GM13976 (cell line): ENCODE measurements around the gene ANKRD44.

Experiments
- DNase-seq: peaks from one replicate; pipeline ENCODE4 v3.0.0; 2012; ENCODE audit warnings: low spot score
- in situ Hi-C: fragments of 300-500 bp; cut with MboI; formaldehyde crosslinking; loops from one replicate; pipeline ENCODE4 v1.12.0; 2022; ENCODE audit warnings: low sequenced_read_pairs, mixed read lengths, inconsistent platforms; ENCODE audit not compliant: unreplicated experiment
- TF ChIP-seq, protein P1 (sequence below): IDR thresholded peaks from 2 replicates; pipeline ENCODE4 v1.5.1; 2012; ENCODE audit warnings: borderline replicate concordance, mild to moderate bottlenecking; ENCODE audit not compliant: insufficient read depth; ENCODE audit errors: extremely low read depth, missing control alignments, control extremely low read depth

The ANKRD44 gene

DNA sequence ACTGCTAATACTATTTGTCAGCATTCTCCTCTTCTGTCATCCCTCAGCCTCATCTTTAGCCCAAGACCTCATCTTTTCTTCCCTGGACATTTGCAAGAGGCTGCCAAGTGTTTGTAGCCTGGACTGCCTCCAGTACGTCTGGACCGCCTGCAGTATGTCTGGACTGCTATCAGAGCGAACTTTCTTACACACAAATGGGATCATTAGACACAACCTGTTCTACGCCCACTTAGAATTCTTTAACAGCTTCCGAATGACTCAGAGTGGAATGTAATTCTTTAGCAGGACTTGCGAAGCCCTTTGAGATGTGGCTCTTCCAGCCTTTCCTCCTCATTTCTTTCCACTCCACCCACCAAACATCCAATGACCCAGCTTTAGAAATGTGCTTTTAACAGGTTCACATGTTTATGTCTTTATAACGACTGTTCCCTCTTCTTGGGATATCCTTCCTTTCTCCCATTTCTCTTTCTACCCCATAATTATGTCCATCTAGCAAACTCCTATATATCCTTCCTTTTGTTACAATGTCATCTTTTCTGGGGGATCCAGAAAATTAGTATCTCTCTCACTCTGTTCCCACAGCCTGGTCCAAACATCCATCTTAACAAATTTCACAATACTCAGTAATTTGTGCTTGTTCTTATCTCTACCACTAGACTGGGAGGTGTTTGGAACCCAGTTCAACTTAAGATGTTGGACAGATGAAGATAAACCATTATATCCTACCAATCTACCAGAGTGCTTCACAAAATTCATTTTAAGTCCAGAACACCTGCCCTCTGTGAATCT lies 212.8 kb downstream of the ANKRD44 start:
- in situ Hi-C loops = no loop called here
- no peak for DNase-seq
- TF ChIP-seq, protein P1, sequence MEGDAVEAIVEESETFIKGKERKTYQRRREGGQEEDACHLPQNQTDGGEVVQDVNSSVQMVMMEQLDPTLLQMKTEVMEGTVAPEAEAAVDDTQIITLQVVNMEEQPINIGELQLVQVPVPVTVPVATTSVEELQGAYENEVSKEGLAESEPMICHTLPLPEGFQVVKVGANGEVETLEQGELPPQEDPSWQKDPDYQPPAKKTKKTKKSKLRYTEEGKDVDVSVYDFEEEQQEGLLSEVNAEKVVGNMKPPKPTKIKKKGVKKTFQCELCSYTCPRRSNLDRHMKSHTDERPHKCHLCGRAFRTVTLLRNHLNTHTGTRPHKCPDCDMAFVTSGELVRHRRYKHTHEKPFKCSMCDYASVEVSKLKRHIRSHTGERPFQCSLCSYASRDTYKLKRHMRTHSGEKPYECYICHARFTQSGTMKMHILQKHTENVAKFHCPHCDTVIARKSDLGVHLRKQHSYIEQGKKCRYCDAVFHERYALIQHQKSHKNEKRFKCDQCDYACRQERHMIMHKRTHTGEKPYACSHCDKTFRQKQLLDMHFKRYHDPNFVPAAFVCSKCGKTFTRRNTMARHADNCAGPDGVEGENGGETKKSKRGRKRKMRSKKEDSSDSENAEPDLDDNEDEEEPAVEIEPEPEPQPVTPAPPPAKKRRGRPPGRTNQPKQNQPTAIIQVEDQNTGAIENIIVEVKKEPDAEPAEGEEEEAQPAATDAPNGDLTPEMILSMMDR = no peak

DNA sequence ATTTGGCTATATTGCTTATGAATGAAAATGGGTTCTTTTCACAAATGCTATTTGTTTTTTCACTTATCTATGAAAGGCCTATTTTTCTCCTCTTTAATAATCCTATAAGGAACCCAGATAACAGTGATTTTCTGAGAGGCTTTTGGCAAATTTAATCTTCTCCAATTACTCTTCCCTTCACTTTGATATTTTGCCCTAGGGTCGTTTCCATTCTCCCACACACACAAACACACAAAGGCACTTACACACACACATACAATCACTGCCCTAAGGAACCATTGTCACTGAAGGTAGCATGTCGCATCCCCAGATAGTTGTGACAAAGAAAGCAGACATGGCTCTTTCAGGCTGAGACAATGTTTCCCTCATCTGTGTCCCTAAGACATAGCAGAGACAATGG lies 213.9 kb downstream of the ANKRD44 start:
- in situ Hi-C loops = no loop called here
- DNase-seq = no peak
- TF ChIP-seq, protein P1 = no peak

DNA sequence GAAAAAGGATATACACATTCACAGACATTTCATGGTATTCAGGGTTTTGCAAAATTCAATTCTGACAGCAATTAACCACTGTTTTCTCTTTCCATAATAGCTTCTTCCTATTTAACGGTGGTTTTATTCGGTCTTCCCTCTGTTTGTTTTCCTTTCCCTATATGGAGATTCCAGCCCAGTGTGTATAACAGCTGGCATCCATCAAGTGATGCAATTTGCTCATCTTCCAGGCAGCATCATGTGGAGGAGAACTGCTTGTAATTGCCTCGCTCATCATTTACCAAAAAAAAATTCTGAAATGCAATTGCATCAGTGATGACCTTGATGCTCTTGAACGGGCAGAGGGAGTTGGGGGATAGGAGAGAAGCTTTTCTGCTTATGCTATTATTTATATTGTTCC lies 218.1 kb downstream of the ANKRD44 start:
- TF ChIP-seq, protein P1 = no peak
- no peak for DNase-seq
- in situ Hi-C loops = no loop called here

DNA sequence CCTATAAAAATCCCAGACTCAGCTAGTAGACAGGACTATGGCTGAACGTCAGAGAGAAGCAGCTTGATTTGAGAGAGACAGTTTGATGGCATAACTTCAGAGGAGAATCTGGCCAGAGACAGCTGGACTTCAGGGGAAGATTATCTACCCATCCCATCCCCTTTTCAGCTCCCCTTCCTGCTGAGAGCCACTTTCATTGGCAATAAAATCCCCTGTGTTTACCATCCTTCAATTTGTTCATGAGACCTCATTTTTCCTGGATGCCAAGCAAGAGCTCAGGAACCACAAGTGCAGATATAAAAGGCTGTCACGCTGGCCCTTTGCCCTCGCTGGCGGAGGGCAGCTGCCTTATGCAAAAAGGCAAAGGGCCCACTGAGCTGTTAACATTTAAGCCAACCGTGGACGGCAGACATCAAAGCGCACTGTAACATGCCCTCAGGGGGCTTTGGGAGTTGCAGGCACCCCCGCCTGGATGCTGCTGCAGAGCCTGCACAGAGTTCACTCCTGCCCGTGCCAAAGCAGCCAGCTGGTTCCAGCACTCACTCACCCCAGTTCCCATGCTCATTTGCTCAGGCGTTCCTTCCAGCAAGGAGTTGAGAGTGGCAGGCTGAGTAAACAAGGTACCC lies 219.7 kb downstream of the ANKRD44 start:
- in situ Hi-C loops = no loop called here
- TF ChIP-seq, protein P1 = no peak
- DNase-seq = no peak

DNA sequence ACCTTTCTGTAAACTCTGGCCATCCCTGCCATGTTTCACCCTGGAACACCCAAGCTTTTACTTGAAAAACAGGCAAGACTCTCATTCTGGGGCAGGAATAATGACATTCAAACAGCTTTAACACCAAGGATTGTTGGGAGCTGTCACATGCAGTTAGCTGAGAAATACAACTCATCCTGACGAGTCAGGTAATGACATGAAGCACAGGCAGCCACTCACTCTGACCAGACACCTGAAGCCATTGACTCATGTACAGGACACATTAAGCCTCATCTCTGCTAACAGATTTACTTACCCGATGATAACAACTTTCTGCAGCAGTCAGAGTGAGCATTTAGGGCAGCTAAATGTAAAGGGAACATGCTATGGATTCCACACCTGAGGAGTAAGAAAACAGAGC lies 220.9 kb downstream of the ANKRD44 start:
- in situ Hi-C loops = no loop called here
- no peak for DNase-seq
- TF ChIP-seq, protein P1 = no peak

DNA sequence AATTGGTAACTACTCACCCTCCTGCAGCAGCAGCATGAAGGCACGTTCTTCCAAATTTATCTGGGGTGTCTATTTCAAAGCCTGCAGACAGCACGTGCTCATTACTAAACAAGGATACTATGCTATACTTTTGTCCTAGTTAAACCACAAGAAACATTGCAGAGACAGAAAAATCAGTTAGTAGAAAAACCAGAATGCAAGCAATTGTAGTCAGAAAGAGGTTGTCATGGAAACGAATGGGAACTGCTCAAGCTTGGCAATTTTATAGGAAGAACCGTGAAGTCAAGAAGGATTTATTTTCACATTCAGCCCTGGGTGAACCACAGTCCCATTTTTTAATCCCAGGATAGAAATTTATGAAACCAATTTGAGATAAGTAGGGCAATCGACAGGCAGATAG lies 221.9 kb downstream of the ANKRD44 start:
- TF ChIP-seq, protein P1 = no peak
- in situ Hi-C loops = no loop called here
- no peak for DNase-seq
